HepG2 (cell line): ENCODE measurements around the gene USP1. TPM values are rescaled to one million over a fixed set of nuclear protein-coding genes. Genes with fewer than 3 reads are reported as not detected.

ENCODE experiments used
- ATAC-seq: fragments of 200-7000 bp; cut with Tn5 transposase; 3 replicates; pipeline ENCODE4 v1.9.1; 2020; ENCODE audit warnings: mild to moderate bottlenecking, moderate library complexity
- BruUV-seq: library from RNA; stranded (reverse); fragments of 400-500 nt; replicated peaks from 2 replicates; lab custom pipeline; 2021; lab: Mats Ljungman, UMichigan
- CTCF ChIA-PET: fragments of 300-600 bp; formaldehyde crosslinking; extraction: SDS; loops from one replicate; lab custom pipeline; 2021; ENCODE audit warnings: low total read pairs, inconsistent platforms, low intra/inter-chr PET ratio; lab: Yijun Ruan, JAX
- POLR2A ChIA-PET: fragments of 350-600 bp; sonication (Branson Sonifier 250); formaldehyde crosslinking; loops from one replicate; lab custom pipeline; 2020; ENCODE audit warnings: antibody characterized with exemption, inconsistent platforms; lab: Yijun Ruan, JAX
- DNase-seq: peaks from one replicate; pipeline ENCODE4 v3.0.0-alpha.2; 2015; ENCODE audit warnings: low spot score
- FAIRE-seq: peaks from 3 replicates; lab custom pipeline; 2011; peaks lifted over from hg19 to GRCh38; lab: Jason Lieb, UNC
- H2AFZ ChIP-seq: one replicate; pipeline ENCODE4 v1.6.1; 2011; ENCODE audit warnings: low read length, inconsistent platforms
- H3K27ac ChIP-seq: fragments of 300-600 bp; 3 replicates; pipeline ENCODE4 v1.8.0; 2011; ENCODE audit warnings: mixed run types, mild to moderate bottlenecking, mixed read lengths, low read length, inconsistent platforms; ENCODE audit not compliant: insufficient read depth; ENCODE audit errors: extremely low read length
- H3K27me3 ChIP-seq, 2 experiments: fragments of 200-600 bp in 1 of 2; 2 replicates in 1 of 2; 3 replicates in 1 of 2; pipeline versions ENCODE4 v1.6.0 to v1.8.0; 2011; ENCODE audit warnings: low read length in 2 of 2, mild to moderate bottlenecking in 2 of 2, moderate library complexity in 2 of 2, inconsistent platforms in 1 of 2; ENCODE audit not compliant: insufficient read depth in 2 of 2, control insufficient read depth in 1 of 2
- H3K36me3 ChIP-seq, 2 experiments: fragments of 200-600 bp in 1 of 2; replicated peaks in 1 of 2; 2 replicates in 1 of 2; 3 replicates in 1 of 2; pipeline versions ENCODE4 v1.5.1 to v1.8.0; 2011; ENCODE audit warnings: low read length in 2 of 2, inconsistent platforms in 1 of 2; ENCODE audit not compliant: insufficient read depth in 2 of 2, control insufficient read depth in 1 of 2
- H3K4me1 ChIP-seq: 2 replicates; pipeline ENCODE4 v1.5.1; 2012; ENCODE audit warnings: low read length, inconsistent platforms; ENCODE audit not compliant: insufficient read depth
- H3K4me2 ChIP-seq: 2 replicates; pipeline ENCODE4 v1.6.0; 2011; ENCODE audit warnings: low read depth, low read length, inconsistent platforms
- H3K4me3 ChIP-seq, 3 experiments: fragments of 200-600 bp in 1 of 3; sonication (generic), shearing (Covaris generic) in 1 of 3; replicated peaks in 1 of 3; 2 replicates each; pipeline ENCODE4 v1.5.1; 2011 to 2016; ENCODE audit warnings: low read length in 3 of 3, inconsistent platforms in 2 of 3, low read depth in 2 of 3, mild to moderate bottlenecking in 2 of 3, control low read depth in 1 of 3, mixed read lengths in 1 of 3; ENCODE audit not compliant: insufficient read depth in 1 of 3
- H3K79me2 ChIP-seq: one replicate; pipeline ENCODE4 v1.6.1; 2011; ENCODE audit warnings: low read length, inconsistent platforms; ENCODE audit not compliant: insufficient read depth
- H3K9ac ChIP-seq: 2 replicates; pipeline ENCODE4 v1.6.0; 2011; ENCODE audit warnings: mild to moderate bottlenecking, low read depth, low read length, inconsistent platforms; ENCODE audit not compliant: insufficient read depth
- H3K9me3 ChIP-seq: 2 replicates; pipeline ENCODE4 v1.5.1; 2012; ENCODE audit warnings: mild to moderate bottlenecking, low read length
- H4K20me1 ChIP-seq: 2 replicates; pipeline ENCODE4 v1.6.0; 2011; ENCODE audit warnings: inconsistent platforms, mild to moderate bottlenecking, low read length, moderate library complexity; ENCODE audit not compliant: insufficient read depth
- BRCA1 ChIP-seq: sonication (generic); formaldehyde crosslinking; IDR thresholded peaks from 2 replicates; pipeline ENCODE4 v1.4.0; 2020; ENCODE audit warnings: missing genetic modification reagents
- KMT2A ChIP-seq: sonication (generic); formaldehyde crosslinking; IDR thresholded peaks from 2 replicates; pipeline ENCODE4 v1.4.0; 2020; ENCODE audit warnings: missing genetic modification reagents
- MATR3 ChIP-seq: sonication (generic); formaldehyde crosslinking; IDR thresholded peaks from 2 replicates; pipeline ENCODE4 v1.4.0; 2020; ENCODE audit warnings: missing genetic modification reagents
- PCBP2 ChIP-seq: fragments of 200-400 bp; formaldehyde crosslinking; optimal IDR thresholded peaks from 2 replicates; pipeline ENCODE3; 2018; ENCODE audit warnings: low read length, low read depth; ENCODE audit not compliant: poor library complexity, severe bottlenecking
- SAP130 ChIP-seq: IDR thresholded peaks from 2 replicates; pipeline ENCODE4 v1.6.1; 2016; ENCODE audit warnings: low read depth
- SP2 ChIP-seq: sonication (generic); formaldehyde crosslinking; IDR thresholded peaks from 2 replicates; pipeline ENCODE4 v1.5.1; 2020; ENCODE audit warnings: mild to moderate bottlenecking, missing genetic modification reagents
- TARDBP ChIP-seq: sonication (generic); formaldehyde crosslinking; IDR thresholded peaks from 2 replicates; pipeline ENCODE4 v1.8.0; 2022; ENCODE audit warnings: mild to moderate bottlenecking, missing genetic modification reagents
- ZFP82 ChIP-seq: sonication (generic); formaldehyde crosslinking; IDR thresholded peaks from 2 replicates; pipeline ENCODE4 v1.5.1; 2020; ENCODE audit warnings: mild to moderate bottlenecking, missing genetic modification reagents, borderline replicate concordance
- ZNF180 ChIP-seq: sonication (generic); formaldehyde crosslinking; IDR thresholded peaks from 2 replicates; pipeline ENCODE4 v1.4.0; 2020; ENCODE audit warnings: low read depth, missing genetic modification reagents, borderline replicate concordance
- ZNF234 ChIP-seq: sonication (generic); formaldehyde crosslinking; conservative IDR thresholded peaks from 2 replicates; pipeline ENCODE4 v1.5.1; 2020; ENCODE audit warnings: mild to moderate bottlenecking, missing genetic modification reagents
- ZNF800 ChIP-seq: sonication (generic); formaldehyde crosslinking; IDR thresholded peaks from 2 replicates; pipeline ENCODE4 v1.4.0; 2020; ENCODE audit warnings: missing genetic modification reagents
- WGBS: methylation state at CpG from one replicate; pipeline ENCODE4 v1.1.6; 2017; ENCODE audit warnings: low lambda C conversion rate; 5-methylcytosine and 5-hydroxymethylcytosine counted together
- in situ Hi-C: cut with HindIII; loops from 2 replicates; pipeline ENCODE4 v1.10.0; 2017; ENCODE audit warnings: low pct_unique_long_range_greater_than_20kb; ENCODE audit not compliant: extremely low pct_ligation_motif_present
- intact Hi-C: fragments of 100-400 bp; cut with micrococcal nuclease; formaldehyde crosslinking; loops from one replicate; pipeline ENCODE4 v1.10.0; 2022; ENCODE audit not compliant: unreplicated experiment
- polyA plus RNA-seq, 8 experiments: library from polyadenylated mRNA; depleted of rRNA in 3 of 8; stranded (reverse) in 7 of 8; unstranded in 1 of 8; fragments of >200 nt; fragmentation: Illumina TruSeq in 4 of 8; extraction: Trizol in 4 of 8; gene quantifications; 2 replicates each; pipeline versions ENCODE4 v1.2.1 to v1.2.3, GENCODE V29; 2011 to 2016; ENCODE audit warnings: low read depth in 4 of 8, missing spikeins in 1 of 8, mixed read lengths in 1 of 8; ENCODE audit not compliant: insufficient read depth in 1 of 8
- total RNA-seq, 5 experiments: library from RNA; depleted of rRNA; stranded (reverse); fragments of >200 nt; fragmentation: Illumina TruSeq; extraction: Trizol; gene quantifications; 2 replicates each; pipeline ENCODE4 v1.2.3, GENCODE V29; 2016; ENCODE audit warnings: low read depth in 1 of 5
- TF ChIP-seq, protein P1 (sequence below): sonication (generic); formaldehyde crosslinking; IDR thresholded peaks from 2 replicates; pipeline ENCODE4 v1.5.1; 2020; ENCODE audit warnings: mild to moderate bottlenecking, missing genetic modification reagents, borderline replicate concordance

The USP1 gene
- total and polyA plus RNA-seq, 2 of the 13 experiments (the other 11 are each of a cell fraction or from before 2014, with no cell fraction given): 9.0 to 64.6 TPM

- peak; percentile 41; the same call in 1 of the 2 replicates for TF ChIP-seq SAP130
- TF ChIP-seq ZNF800 (CRISPR knock-in tag): no peak
- TF ChIP-seq TARDBP (CRISPR knock-in tag): no peak
- no peak for TF ChIP-seq ZNF180 (CRISPR knock-in tag)
- TF ChIP-seq ZFP82 (CRISPR knock-in tag): no peak
- TF ChIP-seq MATR3 (CRISPR knock-in tag): no peak
- no peak for TF ChIP-seq BRCA1 (CRISPR knock-in tag)
- no peak for TF ChIP-seq ZNF234 (CRISPR knock-in tag)
- TF ChIP-seq, protein P1, sequence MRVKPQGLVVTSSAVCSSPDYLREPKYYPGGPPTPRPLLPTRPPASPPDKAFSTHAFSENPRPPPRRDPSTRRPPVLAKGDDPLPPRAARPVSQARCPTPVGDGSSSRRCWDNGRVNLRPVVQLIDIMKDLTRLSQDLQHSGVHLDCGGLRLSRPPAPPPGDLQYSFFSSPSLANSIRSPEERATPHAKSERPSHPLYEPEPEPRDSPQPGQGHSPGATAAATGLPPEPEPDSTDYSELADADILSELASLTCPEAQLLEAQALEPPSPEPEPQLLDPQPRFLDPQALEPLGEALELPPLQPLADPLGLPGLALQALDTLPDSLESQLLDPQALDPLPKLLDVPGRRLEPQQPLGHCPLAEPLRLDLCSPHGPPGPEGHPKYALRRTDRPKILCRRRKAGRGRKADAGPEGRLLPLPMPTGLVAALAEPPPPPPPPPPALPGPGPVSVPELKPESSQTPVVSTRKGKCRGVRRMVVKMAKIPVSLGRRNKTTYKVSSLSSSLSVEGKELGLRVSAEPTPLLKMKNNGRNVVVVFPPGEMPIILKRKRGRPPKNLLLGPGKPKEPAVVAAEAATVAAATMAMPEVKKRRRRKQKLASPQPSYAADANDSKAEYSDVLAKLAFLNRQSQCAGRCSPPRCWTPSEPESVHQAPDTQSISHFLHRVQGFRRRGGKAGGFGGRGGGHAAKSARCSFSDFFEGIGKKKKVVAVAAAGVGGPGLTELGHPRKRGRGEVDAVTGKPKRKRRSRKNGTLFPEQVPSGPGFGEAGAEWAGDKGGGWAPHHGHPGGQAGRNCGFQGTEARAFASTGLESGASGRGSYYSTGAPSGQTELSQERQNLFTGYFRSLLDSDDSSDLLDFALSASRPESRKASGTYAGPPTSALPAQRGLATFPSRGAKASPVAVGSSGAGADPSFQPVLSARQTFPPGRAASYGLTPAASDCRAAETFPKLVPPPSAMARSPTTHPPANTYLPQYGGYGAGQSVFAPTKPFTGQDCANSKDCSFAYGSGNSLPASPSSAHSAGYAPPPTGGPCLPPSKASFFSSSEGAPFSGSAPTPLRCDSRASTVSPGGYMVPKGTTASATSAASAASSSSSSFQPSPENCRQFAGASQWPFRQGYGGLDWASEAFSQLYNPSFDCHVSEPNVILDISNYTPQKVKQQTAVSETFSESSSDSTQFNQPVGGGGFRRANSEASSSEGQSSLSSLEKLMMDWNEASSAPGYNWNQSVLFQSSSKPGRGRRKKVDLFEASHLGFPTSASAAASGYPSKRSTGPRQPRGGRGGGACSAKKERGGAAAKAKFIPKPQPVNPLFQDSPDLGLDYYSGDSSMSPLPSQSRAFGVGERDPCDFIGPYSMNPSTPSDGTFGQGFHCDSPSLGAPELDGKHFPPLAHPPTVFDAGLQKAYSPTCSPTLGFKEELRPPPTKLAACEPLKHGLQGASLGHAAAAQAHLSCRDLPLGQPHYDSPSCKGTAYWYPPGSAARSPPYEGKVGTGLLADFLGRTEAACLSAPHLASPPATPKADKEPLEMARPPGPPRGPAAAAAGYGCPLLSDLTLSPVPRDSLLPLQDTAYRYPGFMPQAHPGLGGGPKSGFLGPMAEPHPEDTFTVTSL: peak; percentile 28; the same call in 1 of the 2 replicates
- no peak for TF ChIP-seq SP2 (CRISPR knock-in tag)
- no peak for TF ChIP-seq PCBP2
- peak; percentile 61; the same call in 1 of the 2 replicates for TF ChIP-seq KMT2A (CRISPR knock-in tag)
- intact Hi-C loops (no loop called here), in situ Hi-C loops (no loop called here)
- peak overlapping the region; percentile 86 to 95 (median 93) for H3K4me3 ChIP-seq
- no peak overlapping the region for H2AFZ ChIP-seq
- FAIRE-seq (peak; percentile 70), ATAC-seq (no peak), DNase-seq (no peak)
- no peaks in the 10 kb centered on the region for H3K9me3 ChIP-seq
- no TSS peak for BruUV-seq
- ChIA-PET POLR2A (no interaction called here), CTCF (no interaction called here)
- peaks cover 11% of the 10 kb centered on the region for H4K20me1 ChIP-seq
- H3K4me1 ChIP-seq: peaks cover 36% of the 10 kb centered on the region
- H3K4me2 ChIP-seq: peak overlapping the region; percentile 85
- peaks cover 3 to 21% of the 10 kb centered on the region in 2 experiments for H3K36me3 ChIP-seq
- H3K27ac ChIP-seq: peak overlapping the region; percentile 100
- peak overlapping the region; percentile 99 for H3K9ac ChIP-seq
- H3K27me3 ChIP-seq: no peaks in the 10 kb centered on the region; a peak in 1 of 5 replicates
- peaks cover 63% of the 10 kb centered on the region for H3K79me2 ChIP-seq
- WGBS: under 1% methylated on average over 7 of the region's 7 CpGs
Measured at GRCh38 chr1:62438163-62438562, 1.3 kb downstream of the USP1 start.
